GM18907 (cell line): ENCODE data around the gene STK35.
"Not testable (repeated sequence)": the region's sequence is repeated elsewhere in the genome, so short reads cannot be mapped to it uniquely, and the experiment has no call there.

Source experiments
- ATAC-seq: cut with Tn5 transposase; IDR thresholded peaks from one replicate; pipeline ENCODE4 v1.9.1; 2021; ENCODE audit warnings: mild to moderate bottlenecking, moderate library complexity; ENCODE audit not compliant: unreplicated experiment

Gene STK35

DNA sequence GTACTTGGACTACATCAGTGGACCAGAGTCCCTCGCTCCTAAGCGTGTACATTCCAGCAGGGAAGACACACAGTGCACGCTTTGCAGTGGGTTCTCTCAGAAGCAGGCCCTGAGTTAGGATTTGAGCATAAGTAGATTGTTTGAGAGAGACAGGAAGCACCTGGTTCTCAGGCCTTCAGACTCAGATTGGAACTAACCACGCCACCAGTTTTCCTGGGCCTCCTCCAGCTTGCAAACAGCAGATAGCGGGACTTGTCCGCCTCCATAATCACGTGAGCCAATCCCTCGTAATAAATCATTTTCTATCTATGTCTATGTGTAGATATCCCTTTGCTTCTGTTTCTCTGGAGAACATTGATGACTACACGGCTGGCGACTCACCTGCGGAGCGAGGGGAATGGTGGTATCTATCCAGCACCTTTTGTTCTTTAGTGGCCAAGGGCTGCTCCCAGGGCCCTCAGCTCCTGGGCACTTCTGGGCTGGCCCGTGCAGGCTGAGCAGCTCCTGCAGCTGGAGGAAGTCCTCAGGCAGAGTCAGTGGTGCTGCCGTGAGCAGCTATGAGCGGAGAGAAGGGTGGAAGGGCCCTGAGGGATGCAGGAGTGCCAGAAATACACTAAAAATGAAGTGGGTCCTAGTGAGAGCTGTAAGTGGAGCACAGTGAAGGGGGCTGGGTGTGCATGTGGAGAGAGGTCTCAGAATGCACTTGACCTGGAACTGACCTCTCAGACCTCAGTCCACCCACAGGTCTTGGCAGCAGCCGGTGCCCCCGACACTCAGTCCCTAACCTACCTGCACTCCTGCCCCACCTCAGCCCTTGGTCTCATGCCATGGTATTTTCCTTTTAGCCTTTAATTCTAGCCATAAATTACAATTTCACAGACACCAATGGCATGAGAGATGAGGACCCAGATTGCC is 76.9 kb downstream of the STK35 start:
- no peak for ATAC-seq

DNA sequence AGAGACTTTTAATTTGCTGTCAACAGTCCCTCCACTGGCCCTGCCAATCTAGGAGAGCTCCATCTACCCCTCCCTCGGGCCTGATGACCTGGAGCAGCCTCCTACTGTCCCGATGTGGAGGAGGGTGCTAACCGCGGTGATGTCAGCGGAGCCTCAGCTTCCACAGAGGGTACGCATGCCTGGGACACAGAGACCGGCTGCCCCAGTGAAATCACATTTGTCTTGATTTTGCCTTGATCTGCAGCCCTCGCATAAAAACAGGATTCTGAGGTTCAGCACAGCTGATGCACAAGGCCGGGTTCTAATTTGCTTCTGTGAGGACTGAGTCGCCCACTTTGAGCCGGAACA is 77.6 kb downstream of the STK35 start:
- no peak for ATAC-seq

DNA sequence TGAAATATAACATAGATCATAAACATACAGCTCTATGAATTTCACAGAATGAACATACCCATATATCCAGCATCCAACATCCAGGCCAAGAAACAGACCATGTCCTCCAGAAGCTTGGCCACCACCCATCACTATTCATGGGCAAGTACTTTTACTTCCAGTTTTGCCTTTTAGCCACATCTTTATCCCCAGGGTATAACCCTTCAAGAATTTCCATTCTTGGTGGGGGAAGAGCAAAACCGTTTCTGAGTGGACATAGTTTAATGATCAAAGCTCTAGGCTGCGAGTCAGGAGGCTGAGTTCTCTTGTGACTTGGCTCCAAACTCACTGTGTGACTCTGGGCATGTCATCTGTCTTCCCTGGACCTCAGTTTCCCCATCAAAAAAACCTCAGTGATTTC is 78.3 kb downstream of the STK35 start:
- ATAC-seq = no peak

DNA sequence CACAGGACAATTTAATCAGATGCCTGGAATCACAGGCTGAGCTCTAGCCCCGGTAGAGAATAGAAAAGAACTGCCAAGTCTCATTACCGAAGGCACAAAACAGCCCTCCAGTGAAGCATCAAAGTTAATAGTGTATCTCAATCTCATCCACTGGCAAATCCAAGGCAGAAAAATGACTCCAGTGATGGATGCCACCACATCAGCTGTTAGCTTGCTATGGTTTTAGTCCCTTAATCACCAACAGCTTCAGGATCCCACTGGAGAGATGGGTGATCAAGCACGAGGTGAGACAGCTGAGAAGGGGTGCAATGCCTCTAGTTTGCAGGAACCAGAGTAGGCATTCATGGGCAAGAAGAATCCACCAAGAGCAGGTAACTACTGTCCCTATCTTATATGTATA is 81.8 kb downstream of the STK35 start:
- no peak for ATAC-seq

DNA sequence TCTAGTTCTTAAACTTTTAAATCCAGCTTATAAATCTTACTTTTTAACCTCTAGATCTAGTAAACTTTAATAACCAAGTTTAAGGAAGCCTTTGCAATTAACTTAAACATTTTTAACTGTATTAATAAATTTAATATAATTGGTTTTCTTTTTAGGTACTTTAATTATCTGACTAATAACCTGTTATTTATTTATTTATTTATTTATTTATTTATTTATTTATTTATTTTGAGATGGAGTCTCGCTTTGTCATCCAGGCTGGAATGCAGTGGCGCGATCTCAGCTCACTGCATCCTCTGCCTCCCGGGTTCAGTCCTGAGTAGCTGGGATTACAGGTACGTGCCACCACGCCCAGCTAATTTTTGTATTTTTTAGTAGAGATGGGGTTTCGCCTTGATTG is 83.3 kb downstream of the STK35 start:
- ATAC-seq = not testable (repeated sequence)

DNA sequence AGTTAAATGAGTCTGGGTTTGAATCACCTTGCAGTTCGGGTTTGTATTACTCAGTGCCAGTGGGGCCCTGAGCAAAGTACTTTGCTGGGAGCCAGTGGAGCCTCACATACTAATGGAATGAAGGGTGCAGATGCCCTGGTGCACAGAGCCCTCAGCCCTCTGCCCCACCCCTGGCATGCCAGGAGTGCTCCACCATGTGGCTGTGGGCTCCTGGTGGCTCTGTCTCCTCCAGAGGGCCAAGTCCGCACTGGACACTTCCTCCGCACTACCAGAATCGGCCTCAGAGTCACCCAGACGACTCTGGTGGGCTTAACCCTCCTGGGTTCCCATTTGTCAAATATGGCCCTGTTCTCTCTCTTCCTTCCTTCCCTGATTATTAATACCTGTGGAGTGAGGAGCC is 94.0 kb downstream of the STK35 start:
- ATAC-seq = no peak

DNA sequence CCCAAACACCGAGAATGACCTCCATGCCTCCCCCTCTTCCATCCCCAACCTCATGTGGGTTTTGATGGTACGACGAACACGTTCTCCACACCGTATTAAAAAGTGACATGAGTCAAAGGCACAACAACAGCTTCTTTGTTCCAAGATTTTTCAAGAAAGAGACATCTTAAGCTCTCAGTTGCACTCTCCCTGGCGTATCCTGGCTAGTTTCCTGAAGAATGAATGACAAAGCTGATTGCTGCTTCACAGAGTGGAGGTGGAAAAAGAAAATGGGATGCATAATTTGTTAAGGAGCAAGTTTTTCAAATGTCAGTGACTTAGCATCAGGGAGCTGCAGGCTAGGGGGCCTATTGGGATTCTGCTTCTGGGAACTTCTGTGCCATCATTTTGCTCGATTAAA is 95.5 kb downstream of the STK35 start:
- no peak for ATAC-seq
